Measurements from ENCODE around the gene NCBP1.

Gene NCBP1

GRCh38 chr9:97598461-97599288 lies 34.9 kb upstream of the NCBP1 start:
- H3K27ac ChIP-seq: no peak overlapping the region
- TF ChIP-seq ZFX (IDR thresholded peaks at IDR 0.05) (no peak), CTCF (conservative IDR thresholded peaks at IDR 0.05) (peak; percentile 94)

- H3K27ac ChIP-seq: no peak overlapping the region
- TF ChIP-seq ZFX (IDR thresholded peaks at IDR 0.05): no peak
- TF ChIP-seq CTCF (conservative IDR thresholded peaks at IDR 0.05): no peak
Observed at GRCh38 chr9:97599314-97599846, 34.2 kb upstream of the NCBP1 start.

- no peak overlapping the region for H3K27ac ChIP-seq
- TF ChIP-seq CTCF (conservative IDR thresholded peaks at IDR 0.05) (no peak), ZFX (IDR thresholded peaks at IDR 0.05) (no peak)
Observed at GRCh38 chr9:97600531-97601227, 32.9 kb upstream of the NCBP1 start.

GRCh38 chr9:97601228-97601898 lies 32.3 kb upstream of the NCBP1 start:
- no peak for TF ChIP-seq CTCF (conservative IDR thresholded peaks at IDR 0.05)
- TF ChIP-seq ZFX (IDR thresholded peaks at IDR 0.05): no peak
- H3K27ac ChIP-seq: no peak overlapping the region

GRCh38 chr9:97602430-97602829 lies 31.2 kb upstream of the NCBP1 start:
- H3K27ac ChIP-seq: no peak overlapping the region
- no peak for TF ChIP-seq CTCF (conservative IDR thresholded peaks at IDR 0.05)
- no peak for TF ChIP-seq ZFX (IDR thresholded peaks at IDR 0.05)

GRCh38 chr9:97604901-97605645 lies 28.5 kb upstream of the NCBP1 start:
- H3K27ac ChIP-seq: no peak overlapping the region
- TF ChIP-seq ZFX (IDR thresholded peaks at IDR 0.05): no peak
- TF ChIP-seq CTCF (conservative IDR thresholded peaks at IDR 0.05): no peak
